ENCODE results near the gene MEOX1.

The MEOX1 gene

GRCh38 chr17:43591001-43591400 lies 70.7 kb downstream of the MEOX1 start:
- Histone ChIP-seq H3K9me2 (ENCODE audit: low read depth, low read length) (no peaks in the 10 kb centered on the region), H4K20me1 (ENCODE audit: insufficient read depth, low read length) (no peaks in the 10 kb centered on the region), H3K27me3 (ENCODE audit: insufficient read depth, low read length) (peaks cover 3% of the 10 kb centered on the region; the same call in 1 of the 2 replicates), H3K9ac (ENCODE audit: low read length) (no peak overlapping the region), H3K36me3 (ENCODE audit: insufficient read depth, low read length) (no peaks in the 10 kb centered on the region; the same call in 1 of the 2 replicates), H3K4me2 (ENCODE audit: low read length) (no peak overlapping the region), H3F3A (ENCODE audit: insufficient read depth, low read length) (no peaks in the 10 kb centered on the region), H2AFZ (ENCODE audit: low read length) (no peak overlapping the region), H3K79me2 (ENCODE audit: insufficient read depth, low read length) (no peaks in the 10 kb centered on the region), H3K4me1 (ENCODE audit: insufficient read depth, low read length, severe bottlenecking) (no peaks in the 10 kb centered on the region), H3K9me3 (ENCODE audit: low read length) (no peaks in the 10 kb centered on the region), H3K4me3 (ENCODE audit: low read depth, low read length, poor library complexity, severe bottlenecking) (no peak overlapping the region), H3K27ac (ENCODE audit: low read depth, low read length, poor library complexity, severe bottlenecking) (no peak overlapping the region)
- TF ChIP-seq EZH2 (IDR thresholded peaks at IDR 0.05; ENCODE audit: borderline replicate concordance, low read length): no peak
- TF ChIP-seq, protein P1, sequence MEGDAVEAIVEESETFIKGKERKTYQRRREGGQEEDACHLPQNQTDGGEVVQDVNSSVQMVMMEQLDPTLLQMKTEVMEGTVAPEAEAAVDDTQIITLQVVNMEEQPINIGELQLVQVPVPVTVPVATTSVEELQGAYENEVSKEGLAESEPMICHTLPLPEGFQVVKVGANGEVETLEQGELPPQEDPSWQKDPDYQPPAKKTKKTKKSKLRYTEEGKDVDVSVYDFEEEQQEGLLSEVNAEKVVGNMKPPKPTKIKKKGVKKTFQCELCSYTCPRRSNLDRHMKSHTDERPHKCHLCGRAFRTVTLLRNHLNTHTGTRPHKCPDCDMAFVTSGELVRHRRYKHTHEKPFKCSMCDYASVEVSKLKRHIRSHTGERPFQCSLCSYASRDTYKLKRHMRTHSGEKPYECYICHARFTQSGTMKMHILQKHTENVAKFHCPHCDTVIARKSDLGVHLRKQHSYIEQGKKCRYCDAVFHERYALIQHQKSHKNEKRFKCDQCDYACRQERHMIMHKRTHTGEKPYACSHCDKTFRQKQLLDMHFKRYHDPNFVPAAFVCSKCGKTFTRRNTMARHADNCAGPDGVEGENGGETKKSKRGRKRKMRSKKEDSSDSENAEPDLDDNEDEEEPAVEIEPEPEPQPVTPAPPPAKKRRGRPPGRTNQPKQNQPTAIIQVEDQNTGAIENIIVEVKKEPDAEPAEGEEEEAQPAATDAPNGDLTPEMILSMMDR (IDR thresholded peaks at IDR 0.05; ENCODE audit: low read length): no peak

Measured in OCI-LY1 (cell line).